ENCODE results near the gene MRPL19. TPM values are rescaled to one million over a fixed set of nuclear protein-coding genes. Genes with fewer than 3 reads are reported as not detected.
A peak's percentile ranks its signal among the peaks of the same experiment; 100 is the strongest.

MRPL19 gene
- total RNA-seq, 1 experiment from 2014 or later, result 65.3 TPM

GRCh38 chr2:75716406-75716805 is 69.8 kb downstream of the MRPL19 start:
- DNase-seq (ENCODE audit: low read depth, low spot score) (no peak), ATAC-seq (no peak)
- H2AFZ ChIP-seq (ENCODE audit: low read depth, low read length, poor library complexity, severe bottlenecking), result no peak overlapping the region
- H3K9ac ChIP-seq (ENCODE audit: low read length), result no peak overlapping the region
- no peak overlapping the region for H3K4me2 ChIP-seq (ENCODE audit: low read length)
- H3K4me1 ChIP-seq (ENCODE audit: control insufficient read depth in 1 of 2, insufficient read depth in 2 of 2, low read length in 2 of 2), result peaks cover 1% of the 10 kb centered on the region in 2 experiments; a peak in 2 of 4 replicates
- intact Hi-C loops (cut with micrococcal nuclease), result loop anchor here (2.0 kb wide), 1 partner anchor 76 kb away; no protein-coding TSS in a partner anchor
- no peak overlapping the region for H3K27ac ChIP-seq (ENCODE audit: low read depth, low read length)
- H3K9me2 ChIP-seq (ENCODE audit: insufficient read depth), result no peaks in the 10 kb centered on the region
- CTCF ChIA-PET, result interaction anchor here (1.2 to 2.0 kb wide), 3 partner anchors 70 to 78 kb away, joined by 3 to 10 read pairs (median 4); partner anchors contain the start of gene MRPL19
- BruUV-seq (replicated peaks), result no TSS peak
- RAD21 ChIA-PET (ENCODE audit: low non-redundant PET in 1 of 2, low total read pairs in 2 of 2, uncharacterized antibody in 2 of 2, unreplicated experiment in 2 of 2), result interaction anchor here in 1 of 2 experiments (2.0 kb wide), 1 partner anchor 76 kb away, joined by 11 read pairs; no protein-coding TSS in a partner anchor
- no peaks in the 10 kb centered on the region for H3K9me3 ChIP-seq (ENCODE audit: control insufficient read depth in 1 of 2, insufficient read depth in 1 of 2, low read depth in 1 of 2, low read length in 2 of 2)
- no peaks in the 10 kb centered on the region for H3K36me3 ChIP-seq (ENCODE audit: control insufficient read depth in 1 of 2, insufficient read depth in 2 of 2, low read length in 2 of 2)
- H3K4me3 ChIP-seq (replicated peaks in 1 of 2; ENCODE audit: low read depth in 1 of 2, low read length in 2 of 2), result no peak overlapping the region
- no peaks in the 10 kb centered on the region for H4K20me1 ChIP-seq (ENCODE audit: insufficient read depth)
- POLR2A ChIA-PET, result interaction anchor here (0.5 kb wide), 1 partner anchor 1535 kb away, joined by 4 read pairs; no protein-coding TSS in a partner anchor
- no peaks in the 10 kb centered on the region for H3K27me3 ChIP-seq (ENCODE audit: insufficient read depth, low read length)
- TF ChIP-seq YY1 (IDR thresholded peaks at IDR 0.05; ENCODE audit: extremely low read depth, insufficient replicate concordance, low read depth, low read length) (no peak), RAD21 (IDR thresholded peaks at IDR 0.05; ENCODE audit: low read depth) (peak; percentile 42), POLR2A (IDR thresholded peaks at IDR 0.05; ENCODE audit: borderline replicate concordance, extremely low read depth, insufficient read depth, insufficient read length) (no peak)
- H3K79me2 ChIP-seq (ENCODE audit: insufficient read depth, low read length), result no peaks in the 10 kb centered on the region

GRCh38 chr2:75719616-75720015 is 73.0 kb downstream of the MRPL19 start:
- ATAC-seq, result no peak
- POLR2A ChIA-PET, result no interaction called here
- Histone ChIP-seq H3K27ac (ENCODE audit: low read depth, low read length) (no peak overlapping the region), H3K4me3 (replicated peaks in 1 of 2; ENCODE audit: low read depth in 1 of 2, low read length in 2 of 2) (no peak overlapping the region), H3K36me3 (ENCODE audit: control insufficient read depth in 1 of 2, insufficient read depth in 2 of 2, low read length in 2 of 2) (no peaks in the 10 kb centered on the region), H3K4me1 (ENCODE audit: control insufficient read depth in 1 of 2, insufficient read depth in 2 of 2, low read length in 2 of 2) (no peaks in the 10 kb centered on the region), H3K9me2 (ENCODE audit: insufficient read depth) (no peaks in the 10 kb centered on the region), H3K79me2 (ENCODE audit: insufficient read depth, low read length) (no peaks in the 10 kb centered on the region), H4K20me1 (ENCODE audit: insufficient read depth) (no peaks in the 10 kb centered on the region), H3K9ac (ENCODE audit: low read length) (no peak overlapping the region), H3K27me3 (ENCODE audit: insufficient read depth, low read length) (peaks cover 5% of the 10 kb centered on the region), H3K9me3 (ENCODE audit: control insufficient read depth in 1 of 2, insufficient read depth in 1 of 2, low read depth in 1 of 2, low read length in 2 of 2) (no peaks in the 10 kb centered on the region), H3K4me2 (ENCODE audit: low read length) (no peak overlapping the region), H2AFZ (ENCODE audit: low read depth, low read length, poor library complexity, severe bottlenecking) (no peak overlapping the region)
- TF ChIP-seq ELF1 (IDR thresholded peaks at IDR 0.05; ENCODE audit: borderline replicate concordance, low read depth), result no peak
- no peak for TF ChIP-seq CBX3 (IDR thresholded peaks at IDR 0.05; ENCODE audit: low read depth)
- TF ChIP-seq ATF3 (IDR thresholded peaks at IDR 0.05), result no peak
- TF ChIP-seq EZH2phosphoT487 (IDR thresholded peaks at IDR 0.05; ENCODE audit: borderline replicate concordance), result no peak
- no peak for TF ChIP-seq EZH2 (IDR thresholded peaks at IDR 0.05)
- no peak for TF ChIP-seq CTCF (IDR thresholded peaks at IDR 0.05 in 2 of 3, conservative IDR thresholded peaks at IDR 0.05 in 1 of 3; ENCODE audit: borderline replicate concordance in 1 of 3, insufficient read depth in 1 of 3, low read depth in 2 of 3, low read length in 2 of 3)
- CTCF ChIA-PET, result interaction anchor here (1.0 kb wide), 1 partner anchor 10 kb away, joined by 5 read pairs; no protein-coding TSS in a partner anchor
- intact Hi-C loops (cut with micrococcal nuclease), result no loop called here
- no TSS peak for BruUV-seq (replicated peaks)
- RAD21 ChIA-PET (ENCODE audit: low non-redundant PET in 1 of 2, low total read pairs in 2 of 2, uncharacterized antibody in 2 of 2, unreplicated experiment in 2 of 2), result no interaction called here
- no peak for DNase-seq (ENCODE audit: low read depth, low spot score)

Measured in HCT116 (cell line).